MCF 10A (cell line): ENCODE data around the gene RNF220. TPM values are rescaled to one million over a fixed set of nuclear protein-coding genes. Genes with fewer than 3 reads are reported as not detected.

Experiments used
- BruUV-seq: library from RNA; stranded (reverse); fragments of 400-500 nt; replicated peaks from 2 replicates; lab custom pipeline; 2021; lab: Mats Ljungman, UMichigan
- CTCF ChIA-PET: fragments of 300-600 bp; sonication (Branson Sonifier 250); formaldehyde crosslinking; extraction: SDS; loops from one replicate; lab custom pipeline; 2021; ENCODE audit warnings: antibody characterized with exemption, inconsistent platforms; lab: Yijun Ruan, JAX
- POLR2A ChIA-PET: fragments of 300-600, 350-650 bp; sonication (Branson Sonifier 250); formaldehyde crosslinking; extraction: SDS; loops from one replicate; lab custom pipeline; 2020; ENCODE audit warnings: antibody characterized with exemption, inconsistent platforms; lab: Yijun Ruan, JAX
- DNase-seq: peaks from one replicate; pipeline ENCODE4 v3.0.0-alpha.2; 2018; ENCODE audit not compliant: unreplicated experiment
- H3K27ac Mint-ChIP-seq: one replicate; pipeline ENCODE4 v1.8.0; 2022; ENCODE audit warnings: mild to moderate bottlenecking, low read depth, mixed read lengths; ENCODE audit not compliant: unreplicated experiment
- H3K27me3 Mint-ChIP-seq: one replicate; pipeline ENCODE4 v1.8.0; 2022; ENCODE audit warnings: mixed read lengths; ENCODE audit not compliant: insufficient read depth, unreplicated experiment
- H3K36me3 Mint-ChIP-seq: one replicate; pipeline ENCODE4 v1.8.0; 2022; ENCODE audit warnings: mild to moderate bottlenecking, moderate library complexity, mixed read lengths; ENCODE audit not compliant: insufficient read depth, unreplicated experiment
- H3K4me1 Mint-ChIP-seq: one replicate; pipeline ENCODE4 v1.8.0; 2022; ENCODE audit warnings: mixed read lengths; ENCODE audit not compliant: insufficient read depth, unreplicated experiment
- H3K4me3 Mint-ChIP-seq: one replicate; pipeline ENCODE4 v1.8.0; 2022; ENCODE audit warnings: mild to moderate bottlenecking, moderate library complexity, mixed read lengths; ENCODE audit not compliant: unreplicated experiment
- H3K9me3 Mint-ChIP-seq: one replicate; pipeline ENCODE4 v1.8.0; 2022; ENCODE audit warnings: mixed read lengths; ENCODE audit not compliant: unreplicated experiment
- CTCF ChIP-seq: fragments of 200-600 bp; IDR thresholded peaks from one replicate; pipeline ENCODE4 v1.8.0; 2022; ENCODE audit warnings: antibody characterized with exemption, mild to moderate bottlenecking; ENCODE audit not compliant: unreplicated experiment
- intact Hi-C: fragments of 100-400 bp; cut with micrococcal nuclease; formaldehyde crosslinking; loops from 2 replicates; pipeline ENCODE4 v1.14.1; 2022
- total RNA-seq: library from RNA; stranded (reverse); gene quantifications from 2 replicates; pipeline ENCODE4 v1.2.3, GENCODE V29; 2022

Gene RNF220
- total RNA-seq, 1 experiment from 2014 or later = 67.1 TPM

- no peaks in the 10 kb centered on the region for H3K27me3 Mint-ChIP-seq
- H3K4me3 Mint-ChIP-seq = no peak overlapping the region
- no peak for TF ChIP-seq CTCF
- no peaks in the 10 kb centered on the region for H3K4me1 Mint-ChIP-seq
- intact Hi-C loops = no loop called here
- DNase-seq = no peak
- no TSS peak for BruUV-seq
- H3K27ac Mint-ChIP-seq = no peak overlapping the region
- H3K9me3 Mint-ChIP-seq = no peaks in the 10 kb centered on the region
- ChIA-PET CTCF (interaction anchor here (1.2 to 4.4 kb wide), 3 partner anchors 9 to 614 kb away, joined by 3 to 70 read pairs (median 63); no protein-coding TSS in a partner anchor), POLR2A (no interaction called here)
- H3K36me3 Mint-ChIP-seq = peaks cover 37% of the 10 kb centered on the region
These were observed 244.7 kb downstream of the RNF220 start for GRCh38 chr1:44649788-44650158.

GRCh38 chr1:44650159-44650831 is 245.2 kb downstream of the RNF220 start:
- CTCF ChIA-PET = interaction anchor here (0.5 to 4.4 kb wide), 8 partner anchors 9 to 645 kb away, joined by 3 to 70 read pairs (median 25); partner anchors contain the start of genes ARMH1 and TMEM53
- Mint-ChIP-seq H3K36me3 (peaks cover 33% of the 10 kb centered on the region), H3K27ac (no peak overlapping the region), H3K27me3 (no peaks in the 10 kb centered on the region), H3K4me1 (no peaks in the 10 kb centered on the region), H3K9me3 (no peaks in the 10 kb centered on the region), H3K4me3 (no peak overlapping the region)
- intact Hi-C loops = no loop called here
- TF ChIP-seq CTCF = no peak
- no TSS peak for BruUV-seq
- POLR2A ChIA-PET = interaction anchor here (1.4 kb wide), 1 partner anchor 437 kb away, joined by 4 read pairs; the partner anchor contains the start of gene DMAP1
- no peak for DNase-seq

- H3K27ac Mint-ChIP-seq = no peak overlapping the region
- H3K9me3 Mint-ChIP-seq = no peaks in the 10 kb centered on the region
- no peak overlapping the region for H3K4me3 Mint-ChIP-seq
- ChIA-PET CTCF (interaction anchor here (1.3 to 4.4 kb wide), 8 partner anchors 10 to 646 kb away, joined by 3 to 70 read pairs (median 31); partner anchors contain the start of genes ARMH1 and TMEM53), POLR2A (interaction anchor here (1.3 to 3.0 kb wide), 3 partner anchors 10 to 438 kb away, joined by 4 to 11 read pairs (median 4); partner anchors contain the start of gene DMAP1)
- intact Hi-C loops = no loop called here
- H3K27me3 Mint-ChIP-seq = no peaks in the 10 kb centered on the region
- TSS peak; percentile 65 for BruUV-seq
- DNase-seq = no peak
- peaks cover 26% of the 10 kb centered on the region for H3K36me3 Mint-ChIP-seq
- no peak for TF ChIP-seq CTCF
- no peaks in the 10 kb centered on the region for H3K4me1 Mint-ChIP-seq
These were observed 246.0 kb downstream of the RNF220 start for GRCh38 chr1:44651069-44651468.

- POLR2A ChIA-PET = interaction anchor here (0.8 to 3.0 kb wide), 11 partner anchors 11 to 435 kb away, joined by 3 to 15 read pairs (median 4); partner anchors contain the start of gene RPS8
- Mint-ChIP-seq H3K4me3 (no peak overlapping the region), H3K27ac (peak overlapping the region; percentile 43), H3K27me3 (no peaks in the 10 kb centered on the region), H3K36me3 (peaks cover 20% of the 10 kb centered on the region), H3K9me3 (no peaks in the 10 kb centered on the region), H3K4me1 (no peaks in the 10 kb centered on the region)
- TF ChIP-seq CTCF = peak; percentile 97
- peak; percentile 74 for DNase-seq
- CTCF ChIA-PET = interaction anchor here (0.5 to 4.4 kb wide), 65 partner anchors 11 to 1238 kb away, joined by 3 to 70 read pairs (median 4); partner anchors contain the start of genes ARMH1 and TMEM53
- BruUV-seq = no TSS peak
- intact Hi-C loops = loop anchor here (1.0 kb wide), 3 partner anchors 43 to 435 kb away; no protein-coding TSS in a partner anchor
These were observed 247.5 kb downstream of the RNF220 start for GRCh38 chr1:44652445-44653106.
